Peyer's patch (tissue), 4 donors: ENCODE results near the gene ARHGAP15.

Experiments
- POLR2A ChIP-seq, 2 donors: fragments of 450-650 bp; IDR thresholded peaks; one replicate each; pipeline ENCODE4 v1.5.1; 2017; ENCODE audit warnings: antibody characterized with exemption in 2 of 2, mild to moderate bottlenecking in 2 of 2, moderate library complexity in 2 of 2
- TF ChIP-seq, protein P1 (sequence below), 6 experiments: fragments of 450-650 bp in 4 of 6; fragments of 200-600 bp in 2 of 6; sonication (generic) in 1 of 6; IDR thresholded peaks; one replicate each; pipeline ENCODE4 v1.5.1; 2017 to 2019; ENCODE audit warnings: antibody characterized with exemption in 6 of 6, mild to moderate bottlenecking in 3 of 6, moderate library complexity in 1 of 6

DNA sequence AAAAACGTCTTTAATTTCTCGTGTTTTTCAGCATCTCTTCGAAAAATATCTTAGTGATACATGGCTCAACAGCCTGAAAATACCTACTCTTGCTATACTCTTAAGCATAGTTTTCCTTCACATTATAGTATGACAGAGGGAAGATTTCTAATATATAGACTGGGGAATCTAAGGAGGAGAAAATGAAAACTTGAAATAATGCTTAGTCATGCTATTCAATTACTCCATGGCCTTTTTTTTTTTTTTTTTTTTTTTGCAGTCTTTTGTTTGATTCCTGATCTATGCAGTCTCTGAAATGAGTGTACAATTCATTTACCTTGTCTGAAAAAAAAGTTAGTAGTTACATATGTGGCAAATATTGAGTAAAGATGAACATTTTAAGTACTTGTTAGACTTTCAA is 337.8 kb downstream of the ARHGAP15 start:
- TF ChIP-seq, protein P1, sequence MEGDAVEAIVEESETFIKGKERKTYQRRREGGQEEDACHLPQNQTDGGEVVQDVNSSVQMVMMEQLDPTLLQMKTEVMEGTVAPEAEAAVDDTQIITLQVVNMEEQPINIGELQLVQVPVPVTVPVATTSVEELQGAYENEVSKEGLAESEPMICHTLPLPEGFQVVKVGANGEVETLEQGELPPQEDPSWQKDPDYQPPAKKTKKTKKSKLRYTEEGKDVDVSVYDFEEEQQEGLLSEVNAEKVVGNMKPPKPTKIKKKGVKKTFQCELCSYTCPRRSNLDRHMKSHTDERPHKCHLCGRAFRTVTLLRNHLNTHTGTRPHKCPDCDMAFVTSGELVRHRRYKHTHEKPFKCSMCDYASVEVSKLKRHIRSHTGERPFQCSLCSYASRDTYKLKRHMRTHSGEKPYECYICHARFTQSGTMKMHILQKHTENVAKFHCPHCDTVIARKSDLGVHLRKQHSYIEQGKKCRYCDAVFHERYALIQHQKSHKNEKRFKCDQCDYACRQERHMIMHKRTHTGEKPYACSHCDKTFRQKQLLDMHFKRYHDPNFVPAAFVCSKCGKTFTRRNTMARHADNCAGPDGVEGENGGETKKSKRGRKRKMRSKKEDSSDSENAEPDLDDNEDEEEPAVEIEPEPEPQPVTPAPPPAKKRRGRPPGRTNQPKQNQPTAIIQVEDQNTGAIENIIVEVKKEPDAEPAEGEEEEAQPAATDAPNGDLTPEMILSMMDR (IDR thresholded peaks at IDR 0.05), result no peak
- TF ChIP-seq POLR2A (IDR thresholded peaks at IDR 0.05), result no peak
